GM23338 (cell line): ENCODE data around the gene UBA5. TPM values are rescaled to one million over a fixed set of nuclear protein-coding genes. Genes with fewer than 3 reads are reported as not detected.

Experiments used
- ATAC-seq: fragments of 200-7000 bp; cut with Tn5 transposase; 3 replicates; pipeline ENCODE4 v1.9.1; 2020
- DNase-seq: peaks from one replicate; pipeline ENCODE4 v3.0.0-alpha.2; 2015; ENCODE audit warnings: low spot score
- H2AFZ ChIP-seq: fragments of 200-600 bp; sonication (generic); 2 replicates; pipeline ENCODE4 v1.8.0; 2016; ENCODE audit warnings: antibody characterized with exemption, mild to moderate bottlenecking, moderate library complexity
- H3F3A ChIP-seq: fragments of 200-600 bp; sonication (generic); replicated peaks from 2 replicates; pipeline ENCODE4 v1.8.0; 2017; ENCODE audit warnings: antibody characterized with exemption, mixed run types, low read depth
- H3K27ac ChIP-seq: fragments of 200-600 bp; sonication (generic); 2 replicates; pipeline ENCODE4 v1.6.1; 2016; ENCODE audit warnings: low read depth
- H3K27me3 ChIP-seq: fragments of 200-600 bp; sonication (generic); 2 replicates; pipeline ENCODE4 v1.8.0; 2016; ENCODE audit warnings: mild to moderate bottlenecking, mixed run types, moderate library complexity; ENCODE audit not compliant: insufficient read depth
- H3K36me3 ChIP-seq: fragments of 200-600 bp; sonication (generic); 2 replicates; pipeline ENCODE4 v1.8.0; 2016; ENCODE audit warnings: mild to moderate bottlenecking; ENCODE audit not compliant: insufficient read depth
- H3K4me1 ChIP-seq: fragments of 200-600 bp; sonication (generic); 2 replicates; pipeline ENCODE4 v1.8.0; 2016; ENCODE audit warnings: mild to moderate bottlenecking, moderate library complexity; ENCODE audit not compliant: insufficient read depth
- H3K4me2 ChIP-seq: fragments of 200-600 bp; sonication (generic); 2 replicates; pipeline ENCODE4 v1.7.1; 2017; ENCODE audit warnings: mixed run types
- H3K4me3 ChIP-seq: fragments of 200-600 bp; sonication (generic); 2 replicates; pipeline ENCODE4 v1.6.1; 2016; ENCODE audit warnings: mixed run types
- H3K79me2 ChIP-seq: fragments of 200-600 bp; sonication (generic); replicated peaks from 2 replicates; pipeline ENCODE4 v1.8.0; 2017; ENCODE audit warnings: mild to moderate bottlenecking; ENCODE audit not compliant: insufficient read depth
- H3K9me2 ChIP-seq: fragments of 200-600 bp; sonication (generic); 2 replicates; pipeline ENCODE4 v1.8.0; 2017; ENCODE audit not compliant: insufficient read depth
- H4K20me1 ChIP-seq: fragments of 200-600 bp; sonication (generic); replicated peaks from 2 replicates; pipeline ENCODE4 v1.8.0; 2017; ENCODE audit warnings: mild to moderate bottlenecking; ENCODE audit not compliant: insufficient read depth
- H3K27ac Mint-ChIP-seq: 2 replicates; pipeline ENCODE4 v1.8.0; 2020; ENCODE audit warnings: inconsistent platforms, mild to moderate bottlenecking, moderate library complexity, mixed read lengths
- H3K27me3 Mint-ChIP-seq: 3 replicates; pipeline ENCODE4 v1.8.0; 2022; ENCODE audit warnings: low read depth, mild to moderate bottlenecking, moderate library complexity, mixed read lengths, inconsistent platforms; ENCODE audit not compliant: insufficient read depth, poor library complexity
- H3K36me3 Mint-ChIP-seq: 3 replicates; pipeline ENCODE4 v1.8.0; 2021; ENCODE audit warnings: low read depth, mild to moderate bottlenecking, inconsistent platforms, moderate library complexity, mixed read lengths
- H3K4me1 Mint-ChIP-seq: 3 replicates; pipeline ENCODE4 v1.8.0; 2020; ENCODE audit warnings: mild to moderate bottlenecking, inconsistent platforms, mixed read lengths
- H3K4me3 Mint-ChIP-seq: 3 replicates; pipeline ENCODE4 v1.8.0; 2021; ENCODE audit warnings: moderate library complexity, mild to moderate bottlenecking, inconsistent platforms, mixed read lengths
- H3K9me3 Mint-ChIP-seq: 3 replicates; pipeline ENCODE4 v1.8.0; 2020; ENCODE audit warnings: moderate library complexity, mild to moderate bottlenecking, inconsistent platforms, mixed read lengths
- CREB1 ChIP-seq: fragments of 250-450 bp; sonication (Bioruptor Pico); IDR thresholded peaks from 2 replicates; pipeline ENCODE4 v1.5.0; 2020; ENCODE audit warnings: low read depth, mild to moderate bottlenecking, moderate library complexity
- CTCF ChIP-seq, 2 experiments: fragments of 200-600 bp in 1 of 2; sonication (generic) in 1 of 2; conservative IDR thresholded peaks; 2 replicates each; pipeline versions ENCODE4 v1.5.1 to v1.6.1; 2016 to 2017; ENCODE audit warnings: antibody characterized with exemption in 2 of 2, low read depth in 2 of 2, mild to moderate bottlenecking in 2 of 2, moderate library complexity in 1 of 2
- ETS1 ChIP-seq: IDR thresholded peaks from 2 replicates; pipeline ENCODE4 v1.6.1; 2016; ENCODE audit warnings: antibody characterized with exemption
- EZH2 ChIP-seq: fragments of 200-600 bp; sonication (generic); IDR thresholded peaks from one replicate; pipeline ENCODE4 v1.8.0; 2017; ENCODE audit warnings: antibody characterized with exemption, mild to moderate bottlenecking, low read depth; ENCODE audit not compliant: unreplicated experiment
- EZH2phosphoT487 ChIP-seq: fragments of 200-600 bp; sonication (generic); IDR thresholded peaks from one replicate; pipeline ENCODE4 v1.8.1; 2018; ENCODE audit warnings: antibody characterized with exemption; ENCODE audit not compliant: unreplicated experiment
- JUNB ChIP-seq: IDR thresholded peaks from one replicate; pipeline ENCODE4 v1.6.1; 2016; ENCODE audit warnings: antibody characterized with exemption; ENCODE audit not compliant: unreplicated experiment
- NANOG ChIP-seq: IDR thresholded peaks from 2 replicates; pipeline ENCODE4 v1.6.1; 2016; ENCODE audit warnings: antibody characterized with exemption, borderline replicate concordance
- POLR2AphosphoS5 ChIP-seq: IDR thresholded peaks from 2 replicates; pipeline ENCODE4 v1.6.1; 2016; ENCODE audit warnings: antibody characterized with exemption, low read depth
- REST ChIP-seq: IDR thresholded peaks from one replicate; pipeline ENCODE4 v1.6.1; 2018; ENCODE audit warnings: antibody characterized with exemption; ENCODE audit not compliant: unreplicated experiment
- ZNF114 ChIP-seq: fragments of 250-450 bp; sonication (Bioruptor Pico); IDR thresholded peaks from 2 replicates; pipeline ENCODE4 v1.5.0; 2020; ENCODE audit warnings: mild to moderate bottlenecking, moderate library complexity
- ZNF331 ChIP-seq: fragments of 250-450 bp; sonication (Bioruptor Pico); IDR thresholded peaks from 2 replicates; pipeline ENCODE4 v1.5.0; 2020; ENCODE audit warnings: low read depth, mild to moderate bottlenecking, moderate library complexity
- polyA plus RNA-seq: library from polyadenylated mRNA; unstranded; fragments of >200 nt; fragmentation: Nextera tagmentation; extraction: Ambion mirVana; gene quantifications from 2 replicates; pipeline ENCODE4 v1.2.1, GENCODE V29; 2016
- total RNA-seq: library from RNA; depleted of rRNA; stranded (reverse); fragments of >200 nt; shearing (Covaris generic); gene quantifications from 2 replicates; pipeline ENCODE4 v1.2.3, GENCODE V29; 2014

The UBA5 gene
- total and polyA plus RNA-seq, 2 experiments from 2014 or later: 22.8 to 51.5 TPM

- Histone ChIP-seq H3K27me3 (no peaks in the 10 kb centered on the region), H2AFZ (no peak overlapping the region), H4K20me1 (no peaks in the 10 kb centered on the region), H3K4me2 (no peak overlapping the region), H3K27ac (no peak overlapping the region), H3K36me3 (no peaks in the 10 kb centered on the region), H3K9me2 (no peaks in the 10 kb centered on the region), H3K4me3 (no peak overlapping the region), H3K79me2 (no peaks in the 10 kb centered on the region), H3F3A (no peaks in the 10 kb centered on the region), H3K4me1 (peaks cover 9% of the 10 kb centered on the region)
- peaks cover 11% of the 10 kb centered on the region; the same call in 2 of the 3 replicates for H3K4me1 Mint-ChIP-seq
- peaks cover 2% of the 10 kb centered on the region; the same call in 2 of the 3 replicates for H3K36me3 Mint-ChIP-seq
- H3K27ac Mint-ChIP-seq: no peak overlapping the region
- TF ChIP-seq EZH2 (no peak), NANOG (no peak), EZH2phosphoT487 (no peak), ZNF331 (CRISPR knock-in tag) (no peak), ZNF114 (CRISPR knock-in tag) (no peak)
- H3K27me3 Mint-ChIP-seq: no peaks in the 10 kb centered on the region
- no peaks in the 10 kb centered on the region for H3K9me3 Mint-ChIP-seq
- H3K4me3 Mint-ChIP-seq: no peak overlapping the region
- ATAC-seq: no peak
- no peak for DNase-seq
These were observed 38.0 kb upstream of the UBA5 start for GRCh38 chr3:132622148-132622547.

GRCh38 chr3:132622761-132623160, 37.4 kb upstream of the UBA5 start:
- Histone ChIP-seq H3K4me3 (no peak overlapping the region), H3K36me3 (no peaks in the 10 kb centered on the region), H3K27me3 (no peaks in the 10 kb centered on the region), H3K4me2 (no peak overlapping the region), H2AFZ (no peak overlapping the region), H3K27ac (no peak overlapping the region), H4K20me1 (no peaks in the 10 kb centered on the region), H3K9me2 (no peaks in the 10 kb centered on the region), H3F3A (no peaks in the 10 kb centered on the region), H3K79me2 (no peaks in the 10 kb centered on the region), H3K4me1 (peaks cover 14% of the 10 kb centered on the region)
- no peak for ATAC-seq
- no peak overlapping the region for H3K27ac Mint-ChIP-seq
- H3K9me3 Mint-ChIP-seq: no peaks in the 10 kb centered on the region
- no peaks in the 10 kb centered on the region for H3K27me3 Mint-ChIP-seq
- no peak for DNase-seq
- H3K36me3 Mint-ChIP-seq: peaks cover 2% of the 10 kb centered on the region; the same call in 2 of the 3 replicates
- peaks cover 14% of the 10 kb centered on the region; the same call in 2 of the 3 replicates for H3K4me1 Mint-ChIP-seq
- no peak overlapping the region for H3K4me3 Mint-ChIP-seq
- no peak for TF ChIP-seq REST
- no peak for TF ChIP-seq EZH2phosphoT487
- TF ChIP-seq JUNB: no peak
- TF ChIP-seq CREB1: no peak
- no peak for TF ChIP-seq POLR2AphosphoS5
- no peak for TF ChIP-seq ZNF331 (CRISPR knock-in tag)
- no peak for TF ChIP-seq CTCF (conservative IDR thresholded peaks at IDR 0.05; ENCODE audit: low read depth in 2 of 2)
- no peak for TF ChIP-seq NANOG
- no peak for TF ChIP-seq ETS1
